MCF 10A (cell line): ENCODE measurements around the gene ADM2. TPM values are rescaled to one million over a fixed set of nuclear protein-coding genes. Genes with fewer than 3 reads are reported as not detected.
A peak's percentile ranks its signal among the peaks of the same experiment; 100 is the strongest.

Source experiments
- BruUV-seq: library from RNA; stranded (reverse); fragments of 400-500 nt; replicated peaks from 2 replicates; lab custom pipeline; 2021; lab: Mats Ljungman, UMichigan
- CTCF ChIA-PET: fragments of 300-600 bp; sonication (Branson Sonifier 250); formaldehyde crosslinking; extraction: SDS; loops from one replicate; lab custom pipeline; 2021; ENCODE audit warnings: antibody characterized with exemption, inconsistent platforms; lab: Yijun Ruan, JAX
- POLR2A ChIA-PET: fragments of 300-600, 350-650 bp; sonication (Branson Sonifier 250); formaldehyde crosslinking; extraction: SDS; loops from one replicate; lab custom pipeline; 2020; ENCODE audit warnings: antibody characterized with exemption, inconsistent platforms; lab: Yijun Ruan, JAX
- DNase-seq: peaks from one replicate; pipeline ENCODE4 v3.0.0-alpha.2; 2018; ENCODE audit not compliant: unreplicated experiment
- H3K27ac Mint-ChIP-seq: one replicate; pipeline ENCODE4 v1.8.0; 2022; ENCODE audit warnings: mild to moderate bottlenecking, low read depth, mixed read lengths; ENCODE audit not compliant: unreplicated experiment
- H3K27me3 Mint-ChIP-seq: one replicate; pipeline ENCODE4 v1.8.0; 2022; ENCODE audit warnings: mixed read lengths; ENCODE audit not compliant: insufficient read depth, unreplicated experiment
- H3K36me3 Mint-ChIP-seq: one replicate; pipeline ENCODE4 v1.8.0; 2022; ENCODE audit warnings: mild to moderate bottlenecking, moderate library complexity, mixed read lengths; ENCODE audit not compliant: insufficient read depth, unreplicated experiment
- H3K4me1 Mint-ChIP-seq: one replicate; pipeline ENCODE4 v1.8.0; 2022; ENCODE audit warnings: mixed read lengths; ENCODE audit not compliant: insufficient read depth, unreplicated experiment
- H3K4me3 Mint-ChIP-seq: one replicate; pipeline ENCODE4 v1.8.0; 2022; ENCODE audit warnings: mild to moderate bottlenecking, moderate library complexity, mixed read lengths; ENCODE audit not compliant: unreplicated experiment
- H3K9me3 Mint-ChIP-seq: one replicate; pipeline ENCODE4 v1.8.0; 2022; ENCODE audit warnings: mixed read lengths; ENCODE audit not compliant: unreplicated experiment
- intact Hi-C: fragments of 100-400 bp; cut with micrococcal nuclease; formaldehyde crosslinking; loops from 2 replicates; pipeline ENCODE4 v1.14.1; 2022
- total RNA-seq: library from RNA; stranded (reverse); gene quantifications from 2 replicates; pipeline ENCODE4 v1.2.3, GENCODE V29; 2022
- TF ChIP-seq, protein P1 (sequence below): fragments of 200-600 bp; IDR thresholded peaks from one replicate; pipeline ENCODE4 v1.8.0; 2022; ENCODE audit warnings: antibody characterized with exemption, mild to moderate bottlenecking; ENCODE audit not compliant: unreplicated experiment

ADM2 gene
- total RNA-seq, 1 experiment from 2014 or later: 39.7 TPM

DNA sequence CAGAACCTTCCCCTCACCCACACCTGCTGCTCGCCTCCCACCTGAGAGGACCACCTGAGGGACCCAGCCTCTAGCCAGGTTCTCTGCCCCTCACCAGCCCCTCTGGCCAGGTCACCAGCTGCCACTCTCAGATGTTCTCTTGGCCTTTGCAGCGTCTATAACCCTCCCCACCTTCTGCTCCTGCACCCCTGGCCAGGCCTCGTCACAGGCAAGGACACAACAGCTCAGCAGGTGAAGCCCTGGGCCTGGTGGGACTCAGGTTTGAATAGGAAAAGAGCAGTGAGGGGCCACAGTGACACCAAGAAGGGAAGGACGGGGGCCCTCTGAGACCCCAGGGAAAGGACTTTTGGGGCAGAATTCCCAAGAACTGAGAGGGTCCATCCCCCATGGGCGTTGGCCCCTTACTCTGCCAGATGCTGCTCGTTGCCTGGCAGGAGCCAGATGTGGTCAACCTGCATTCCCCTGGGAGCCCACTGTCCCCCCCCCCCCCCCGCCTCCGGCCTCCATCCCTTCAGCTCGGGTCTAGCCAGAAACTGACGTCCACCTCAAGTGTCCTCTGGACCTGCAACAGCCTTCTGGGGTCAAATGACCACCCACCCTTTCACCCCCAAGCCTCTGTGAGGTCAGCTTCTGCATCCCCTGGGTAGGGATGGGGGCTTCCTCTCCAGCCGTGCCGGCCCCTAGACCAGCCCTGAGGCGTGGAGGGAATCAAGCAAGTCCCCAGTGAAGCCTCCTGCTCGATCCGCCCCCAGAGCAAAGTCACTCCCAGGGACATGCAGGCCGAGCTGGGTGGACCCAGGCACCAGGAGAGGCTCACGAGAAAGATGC, 35.2 kb upstream of the ADM2 start:
- Mint-ChIP-seq H3K4me1 (no peaks in the 10 kb centered on the region), H3K4me3 (no peak overlapping the region), H3K9me3 (no peaks in the 10 kb centered on the region), H3K36me3 (peaks cover 73% of the 10 kb centered on the region), H3K27me3 (no peaks in the 10 kb centered on the region), H3K27ac (peak overlapping the region; percentile 35)
- TF ChIP-seq, protein P1, sequence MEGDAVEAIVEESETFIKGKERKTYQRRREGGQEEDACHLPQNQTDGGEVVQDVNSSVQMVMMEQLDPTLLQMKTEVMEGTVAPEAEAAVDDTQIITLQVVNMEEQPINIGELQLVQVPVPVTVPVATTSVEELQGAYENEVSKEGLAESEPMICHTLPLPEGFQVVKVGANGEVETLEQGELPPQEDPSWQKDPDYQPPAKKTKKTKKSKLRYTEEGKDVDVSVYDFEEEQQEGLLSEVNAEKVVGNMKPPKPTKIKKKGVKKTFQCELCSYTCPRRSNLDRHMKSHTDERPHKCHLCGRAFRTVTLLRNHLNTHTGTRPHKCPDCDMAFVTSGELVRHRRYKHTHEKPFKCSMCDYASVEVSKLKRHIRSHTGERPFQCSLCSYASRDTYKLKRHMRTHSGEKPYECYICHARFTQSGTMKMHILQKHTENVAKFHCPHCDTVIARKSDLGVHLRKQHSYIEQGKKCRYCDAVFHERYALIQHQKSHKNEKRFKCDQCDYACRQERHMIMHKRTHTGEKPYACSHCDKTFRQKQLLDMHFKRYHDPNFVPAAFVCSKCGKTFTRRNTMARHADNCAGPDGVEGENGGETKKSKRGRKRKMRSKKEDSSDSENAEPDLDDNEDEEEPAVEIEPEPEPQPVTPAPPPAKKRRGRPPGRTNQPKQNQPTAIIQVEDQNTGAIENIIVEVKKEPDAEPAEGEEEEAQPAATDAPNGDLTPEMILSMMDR: no peak
- CTCF ChIA-PET: no interaction called here
- intact Hi-C loops: no loop called here
- DNase-seq: no peak
- POLR2A ChIA-PET: interaction anchor here (0.6 to 0.9 kb wide), 2 partner anchors 176 to 215 kb away, joined by 3 read pairs; no protein-coding TSS in a partner anchor
- no TSS peak for BruUV-seq

DNA sequence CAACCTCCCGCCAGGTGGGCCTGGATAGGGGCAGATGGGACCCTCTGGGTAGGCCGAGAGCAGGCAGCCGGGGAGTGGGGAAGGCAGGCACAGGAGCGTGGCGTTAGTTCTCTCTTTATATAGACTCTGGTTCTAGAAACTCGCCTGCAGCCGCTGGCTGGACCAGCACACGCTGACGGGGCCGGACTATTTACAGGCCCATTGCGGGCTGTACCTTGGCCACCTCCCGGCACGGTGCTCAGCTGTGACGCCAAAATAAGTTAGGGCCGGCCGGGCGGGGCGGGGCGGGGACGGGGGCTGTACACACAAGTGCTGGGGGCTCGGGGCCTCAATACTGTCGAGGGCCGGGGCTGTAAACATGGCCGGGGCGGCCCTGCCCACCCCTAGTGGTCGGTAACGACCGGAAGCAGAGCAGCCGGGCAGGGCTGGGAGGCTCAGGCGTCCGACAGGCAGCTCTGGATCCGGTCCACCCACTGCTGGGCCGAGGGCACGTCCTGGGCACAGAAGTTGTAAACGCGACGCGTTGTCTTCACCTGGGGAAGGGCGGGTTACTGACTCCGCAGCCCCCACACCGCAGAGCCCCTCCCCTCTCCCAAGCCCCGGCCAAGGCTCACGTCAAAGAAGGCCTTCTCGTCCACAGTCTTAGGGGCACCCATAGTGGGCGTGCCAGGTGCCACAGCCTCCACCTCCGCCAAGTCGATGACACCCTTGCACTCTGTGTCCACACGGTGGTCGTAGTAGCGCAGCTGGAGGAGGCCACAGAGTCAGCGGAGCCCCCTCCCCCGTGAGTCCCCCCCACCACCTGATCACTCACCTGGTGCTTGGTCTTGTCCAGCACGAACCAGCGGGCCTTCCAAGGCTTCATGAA, 34.4 kb upstream of the ADM2 start:
- CTCF ChIA-PET: no interaction called here
- Mint-ChIP-seq H3K36me3 (peaks cover 73% of the 10 kb centered on the region), H3K4me1 (no peaks in the 10 kb centered on the region), H3K4me3 (no peak overlapping the region), H3K27ac (no peak overlapping the region), H3K9me3 (no peaks in the 10 kb centered on the region), H3K27me3 (no peaks in the 10 kb centered on the region)
- TF ChIP-seq, protein P1: no peak
- BruUV-seq: no TSS peak
- DNase-seq: no peak
- intact Hi-C loops: no loop called here
- POLR2A ChIA-PET: interaction anchor here (0.6 kb wide), 1 partner anchor 214 kb away, joined by 3 read pairs; no protein-coding TSS in a partner anchor

DNA sequence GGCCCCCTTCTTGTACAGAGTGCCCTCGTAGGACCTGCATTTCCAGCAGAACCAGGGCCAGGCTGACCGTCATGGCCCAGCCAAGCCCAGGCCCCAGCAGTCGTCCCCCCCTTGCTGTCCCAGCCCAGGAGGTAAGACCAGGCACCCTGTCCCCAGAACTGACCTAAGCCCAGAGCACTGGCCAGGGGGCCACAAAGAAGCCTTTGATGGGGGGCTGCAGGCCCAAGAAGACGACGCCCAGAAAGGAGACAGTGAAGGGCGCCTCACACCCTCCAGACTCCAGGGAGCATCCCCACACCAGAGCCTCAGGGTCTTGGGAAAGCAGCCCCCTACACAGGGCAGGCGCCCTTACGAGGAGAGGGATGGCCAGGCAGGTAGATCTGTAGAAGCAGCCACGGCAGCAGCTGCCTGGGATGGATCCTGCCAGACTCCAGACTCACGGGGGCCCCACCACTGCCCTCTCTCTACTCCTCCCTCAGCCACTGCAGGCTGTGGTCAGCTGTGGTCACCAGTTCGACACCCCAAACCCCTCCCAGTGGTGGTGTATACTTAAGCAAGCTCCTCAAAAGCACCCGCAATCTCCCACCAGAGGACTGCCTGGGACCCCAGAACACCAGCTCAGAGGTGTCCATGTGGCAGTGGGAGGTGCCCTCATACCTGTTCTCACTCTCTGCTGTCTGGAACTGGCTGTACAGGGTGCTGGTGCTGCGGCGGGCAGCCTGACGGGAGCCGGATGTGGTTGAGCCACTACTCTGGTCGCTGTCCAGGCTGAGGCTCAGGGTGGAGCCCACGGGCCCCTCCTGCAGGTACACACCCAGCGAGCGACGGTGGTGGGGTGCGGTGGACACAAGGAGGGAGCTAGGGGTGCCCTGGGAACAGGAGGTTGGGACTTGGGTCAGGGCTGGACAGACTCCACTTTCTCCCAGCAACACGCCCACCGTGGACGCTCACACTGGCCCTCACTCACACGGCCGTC, 33.5 kb upstream of the ADM2 start:
- CTCF ChIA-PET: no interaction called here
- BruUV-seq: no TSS peak

More for the DNA sequence above, 33.5 kb upstream of the ADM2 start:
- peaks cover 74% of the 10 kb centered on the region for H3K36me3 Mint-ChIP-seq
- H3K9me3 Mint-ChIP-seq: no peaks in the 10 kb centered on the region
- intact Hi-C loops: no loop called here
- H3K4me1 Mint-ChIP-seq: no peaks in the 10 kb centered on the region
- DNase-seq: no peak
- H3K27ac Mint-ChIP-seq: no peak overlapping the region
- no peaks in the 10 kb centered on the region for H3K27me3 Mint-ChIP-seq
- POLR2A ChIA-PET: interaction anchor here (0.6 kb wide), 1 partner anchor 60 kb away, joined by 3 read pairs; the partner anchor contains the start of gene NCAPH2
- no peak overlapping the region for H3K4me3 Mint-ChIP-seq
- TF ChIP-seq, protein P1: no peak
